CD4-positive, alpha-beta T cell treated with Interleukin-2 at 100 ng/mL for 4 hours (primary cell): Measurements from ENCODE around the gene WDR18.
"Not testable (repeated sequence)": the region's sequence is repeated elsewhere in the genome, so short reads cannot be mapped to it uniquely, and the experiment has no call there.

Experiments
- DNase-seq: peaks from one replicate; pipeline ENCODE4 v3.0.0-alpha.2; 2020; ENCODE audit warnings: low spot score

WDR18 gene

GRCh38 chr19:950352-951066, 33.6 kb upstream of the WDR18 start:
- DNase-seq, result no peak

GRCh38 chr19:952049-952679, 32.0 kb upstream of the WDR18 start:
- no peak for DNase-seq

- DNase-seq, result no peak
Observed at GRCh38 chr19:952680-953444, 31.3 kb upstream of the WDR18 start.

GRCh38 chr19:953445-954271, 30.5 kb upstream of the WDR18 start:
- DNase-seq, result no peak

- no peak for DNase-seq
Observed at GRCh38 chr19:954272-954671, 29.9 kb upstream of the WDR18 start.

GRCh38 chr19:954672-955494, 29.3 kb upstream of the WDR18 start:
- no peak for DNase-seq

GRCh38 chr19:955803-956765, 28.1 kb upstream of the WDR18 start:
- no peak for DNase-seq

- no peak for DNase-seq
Observed at GRCh38 chr19:956766-957440, 27.2 kb upstream of the WDR18 start.

GRCh38 chr19:957578-957977, 26.6 kb upstream of the WDR18 start:
- DNase-seq, result not testable (repeated sequence)

- no peak for DNase-seq
Observed at GRCh38 chr19:958967-959855, 24.9 kb upstream of the WDR18 start.

GRCh38 chr19:960020-960419, 24.1 kb upstream of the WDR18 start:
- no peak for DNase-seq

GRCh38 chr19:960601-960938, 23.6 kb upstream of the WDR18 start:
- DNase-seq, result no peak

GRCh38 chr19:961866-962620, 22.1 kb upstream of the WDR18 start:
- no peak for DNase-seq

- no peak for DNase-seq
Observed at GRCh38 chr19:962683-963400, 21.3 kb upstream of the WDR18 start.

- DNase-seq, result no peak
Observed at GRCh38 chr19:963486-963951, 20.6 kb upstream of the WDR18 start.

GRCh38 chr19:964116-964520, 20.0 kb upstream of the WDR18 start:
- DNase-seq, result no peak
